H1 (cell line): ENCODE measurements around the gene SPTSSA. TPM values are rescaled to one million over a fixed set of nuclear protein-coding genes. Genes with fewer than 3 reads are reported as not detected.

Experiments
- CTCF ChIA-PET: fragments of 300-600 bp; sonication (Branson Sonifier 250); formaldehyde crosslinking; loops from one replicate; lab custom pipeline; 2021; ENCODE audit not compliant: partially characterized antibody; lab: Charles Lee
- POLR2A ChIA-PET: fragments of 300-600 bp; sonication (Branson Sonifier 250); formaldehyde crosslinking; loops from one replicate; lab custom pipeline; 2021; ENCODE audit warnings: inconsistent platforms; ENCODE audit not compliant: partially characterized antibody; lab: Charles Lee
- DNase-seq, 2 experiments: peaks; one replicate each; pipeline versions ENCODE4 v3.0.0 to v3.0.0-alpha.2; 2010 to 2022; ENCODE audit warnings: low spot score in 2 of 2, low read depth in 1 of 2, mixed read lengths in 1 of 2
- FAIRE-seq: peaks from 2 replicates; lab custom pipeline; 2011; peaks lifted over from hg19 to GRCh38; lab: Jason Lieb, UNC
- H2AFZ ChIP-seq: 2 replicates; pipeline ENCODE4 v1.8.1; 2012; ENCODE audit warnings: low read length, inconsistent platforms
- H2AK5ac ChIP-seq: 2 replicates; pipeline ENCODE4 v1.6.1; 2013; ENCODE audit warnings: low read depth, low read length
- H2BK120ac ChIP-seq: replicated peaks from 2 replicates; pipeline ENCODE3; 2013; ENCODE audit warnings: low read depth, low read length, inconsistent platforms
- H2BK12ac ChIP-seq: 2 replicates; pipeline ENCODE4 v1.6.1; 2013; ENCODE audit warnings: low read depth, low read length
- H2BK15ac ChIP-seq: 2 replicates; pipeline ENCODE4 v1.6.1; 2013; ENCODE audit warnings: low read length
- H2BK20ac ChIP-seq: 2 replicates; pipeline ENCODE4 v1.6.1; 2013; ENCODE audit warnings: low read length
- H2BK5ac ChIP-seq: 2 replicates; pipeline ENCODE4 v1.6.1; 2013; ENCODE audit warnings: low read depth, low read length
- H3K14ac ChIP-seq: 2 replicates; pipeline ENCODE4 v1.6.1; 2013; ENCODE audit warnings: inconsistent platforms; ENCODE audit not compliant: insufficient read length
- H3K18ac ChIP-seq: 2 replicates; pipeline ENCODE4 v1.6.1; 2013; ENCODE audit warnings: low read length; ENCODE audit errors: extremely low read depth
- H3K23ac ChIP-seq: 2 replicates; pipeline ENCODE4 v1.6.1; 2013; ENCODE audit warnings: inconsistent platforms; ENCODE audit not compliant: insufficient read length
- H3K23me2 ChIP-seq: 2 replicates; pipeline ENCODE4 v1.6.1; 2013; ENCODE audit warnings: low read depth, low read length
- H3K27ac ChIP-seq: 2 replicates; pipeline ENCODE4 v1.6.1; 2011; ENCODE audit warnings: low read depth, low read length, inconsistent platforms
- H3K27me3 ChIP-seq, 4 experiments: replicated peaks in 1 of 4; 1 replicate in 1 of 4; 2 replicates in 3 of 4; pipeline versions ENCODE4 v1.6.1 to v1.8.1; 2011 to 2013; ENCODE audit warnings: low read length in 3 of 4, mild to moderate bottlenecking in 3 of 4, inconsistent platforms in 2 of 4, mixed read lengths in 2 of 4, moderate library complexity in 1 of 4; ENCODE audit not compliant: control insufficient read depth in 3 of 4, insufficient read depth in 3 of 4; ENCODE audit errors: extremely low read depth in 1 of 4
- H3K36me3 ChIP-seq, 4 experiments: 2 replicates each; pipeline versions ENCODE4 v1.6.1 to v1.8.1; 2011 to 2013; ENCODE audit warnings: mild to moderate bottlenecking in 4 of 4, low read length in 3 of 4, moderate library complexity in 2 of 4, control low read depth in 1 of 4, inconsistent platforms in 1 of 4; ENCODE audit not compliant: insufficient read depth in 4 of 4, control insufficient read depth in 2 of 4
- H3K4ac ChIP-seq: replicated peaks from 2 replicates; pipeline ENCODE3; 2013; ENCODE audit warnings: low read length, low read depth, mixed read lengths, inconsistent platforms; ENCODE audit not compliant: insufficient read length
- H3K4me1 ChIP-seq, 4 experiments: replicated peaks in 1 of 4; 1 replicate in 1 of 4; 2 replicates in 3 of 4; pipeline versions ENCODE4 v1.6.1 to v1.8.1; 2011 to 2013; ENCODE audit warnings: low read length in 3 of 4, inconsistent platforms in 2 of 4, mixed read lengths in 1 of 4; ENCODE audit not compliant: insufficient read depth in 4 of 4, control insufficient read depth in 3 of 4
- H3K4me2 ChIP-seq, 2 experiments: 2 replicates each; pipeline versions ENCODE4 v1.6.1 to v1.8.1; 2011 to 2013; ENCODE audit warnings: low read depth in 2 of 2, low read length in 2 of 2, control low read depth in 1 of 2, inconsistent platforms in 1 of 2, mild to moderate bottlenecking in 1 of 2; ENCODE audit not compliant: insufficient read depth in 1 of 2
- H3K4me3 ChIP-seq, 4 experiments: fragments of 200-600, 300-600 bp in 1 of 4; sonication (generic), shearing (Covaris generic), sonication (Bioruptor Twin) in 1 of 4; 2 replicates each; pipeline versions ENCODE4 v1.5.1 to v1.8.1; 2011 to 2016; ENCODE audit warnings: low read length in 4 of 4, low read depth in 3 of 4, control low read depth in 2 of 4, inconsistent platforms in 2 of 4, mild to moderate bottlenecking in 2 of 4, mixed read lengths in 1 of 4, moderate library complexity in 1 of 4; ENCODE audit not compliant: insufficient read depth in 2 of 4; ENCODE audit errors: extremely low read depth in 1 of 4
- H3K56ac ChIP-seq: replicated peaks from 2 replicates; pipeline ENCODE3; 2013; ENCODE audit warnings: low read depth, mild to moderate bottlenecking, mixed read lengths, low read length, inconsistent platforms; ENCODE audit not compliant: insufficient read length
- H3K79me1 ChIP-seq: 2 replicates; pipeline ENCODE4 v1.6.1; 2013; ENCODE audit warnings: low read depth, low read length, control low read depth
- H3K79me2 ChIP-seq, 2 experiments: 2 replicates each; pipeline versions ENCODE4 v1.6.1 to v1.8.1; 2012 to 2013; ENCODE audit warnings: low read length in 2 of 2, mild to moderate bottlenecking in 2 of 2, inconsistent platforms in 1 of 2; ENCODE audit not compliant: insufficient read depth in 2 of 2, control insufficient read depth in 1 of 2
- H3K9ac ChIP-seq, 4 experiments: replicated peaks in 1 of 4; 1 replicate in 1 of 4; 2 replicates in 3 of 4; pipeline versions ENCODE4 v1.6.1 to v1.8.1; 2011 to 2013; ENCODE audit warnings: low read depth in 3 of 4, low read length in 3 of 4, control low read depth in 2 of 4, mild to moderate bottlenecking in 2 of 4, moderate library complexity in 2 of 4, inconsistent platforms in 1 of 4; ENCODE audit errors: extremely low read depth in 1 of 4
- H3K9me3 ChIP-seq, 2 experiments: 2 replicates each; pipeline versions ENCODE4 v1.6.1 to v1.8.1; 2012 to 2013; ENCODE audit warnings: mild to moderate bottlenecking in 2 of 2, moderate library complexity in 2 of 2, control low read depth in 1 of 2, inconsistent platforms in 1 of 2, low read depth in 1 of 2, low read length in 1 of 2, mixed read lengths in 1 of 2; ENCODE audit not compliant: insufficient read depth in 2 of 2
- H4K20me1 ChIP-seq, 2 experiments: replicated peaks in 1 of 2; 2 replicates each; pipeline versions ENCODE3 to v1.8.1; 2011 to 2013; ENCODE audit warnings: inconsistent platforms in 2 of 2, low read length in 2 of 2, mild to moderate bottlenecking in 1 of 2; ENCODE audit not compliant: insufficient read depth in 2 of 2, control insufficient read depth in 1 of 2
- H4K5ac ChIP-seq: 2 replicates; pipeline ENCODE4 v1.6.1; 2013; ENCODE audit warnings: low read length, low read depth, mixed read lengths, inconsistent platforms; ENCODE audit not compliant: insufficient read length
- H4K8ac ChIP-seq: 2 replicates; pipeline ENCODE4 v1.8.0; 2013; ENCODE audit warnings: mild to moderate bottlenecking, moderate library complexity, low read length, inconsistent platforms; ENCODE audit not compliant: insufficient read depth; ENCODE audit errors: extremely low read depth
- H4K91ac ChIP-seq: replicated peaks from 2 replicates; pipeline ENCODE3; 2013; ENCODE audit warnings: low read length, mixed read lengths, inconsistent platforms; ENCODE audit not compliant: insufficient read length
- ASH2L ChIP-seq: fragments of 200-600, 300-600 bp; sonication (generic); IDR thresholded peaks from one replicate; pipeline ENCODE4 v1.7.1; 2017; ENCODE audit warnings: low read length
- CREB1 ChIP-seq: IDR thresholded peaks from 2 replicates; pipeline ENCODE4 v1.6.1; 2012; ENCODE audit warnings: inconsistent platforms
- GTF2F1 ChIP-seq: IDR thresholded peaks from 2 replicates; pipeline ENCODE4 v1.6.1; 2012; ENCODE audit warnings: low read depth, low read length, improper control_type of control experiment, borderline replicate concordance
- POLR2AphosphoS5 ChIP-seq: IDR thresholded peaks from 2 replicates; pipeline ENCODE4 v1.6.1; 2011; ENCODE audit warnings: low read depth, low read length
- POU5F1 ChIP-seq: IDR thresholded peaks from 2 replicates; pipeline ENCODE4 v1.6.1; 2011; ENCODE audit warnings: low read depth, mild to moderate bottlenecking, low read length, moderate library complexity
- SIRT6 ChIP-seq: IDR thresholded peaks from one replicate; pipeline ENCODE4 v1.7.1; 2012; ENCODE audit warnings: low read length, inconsistent platforms
- SP4 ChIP-seq: IDR thresholded peaks from 2 replicates; pipeline ENCODE4 v1.6.1; 2012; ENCODE audit warnings: low read length, inconsistent platforms
- WGBS, 2 experiments: shearing (Covaris generic) in 1 of 2; methylation state at CpG; one replicate each; pipeline versions ENCODE4 v1.1.6 to v1.1.7; 2013 to 2015; ENCODE audit warnings: low lambda C conversion rate in 2 of 2, mixed read lengths in 2 of 2, inconsistent platforms in 1 of 2, low coverage in 1 of 2, missing lambda C conversion rate in 1 of 2; ENCODE audit not compliant: insufficient replicate concordance in 2 of 2, insufficient coverage in 1 of 2, insufficient read length in 1 of 2; ENCODE audit errors: extremely low coverage in 1 of 2, missing lambda C conversion rate in 1 of 2; 5-methylcytosine and 5-hydroxymethylcytosine counted together
- polyA plus RNA-seq, 7 experiments: library from polyadenylated mRNA; depleted of rRNA in 3 of 7; stranded (reverse) in 5 of 7; unstranded in 2 of 7; fragments of >200 nt in 5 of 7; fragments of 200-250 nt in 2 of 7; gene quantifications; 1 replicate in 5 of 7; 2 replicates in 1 of 7; 4 replicates in 1 of 7; pipeline versions ENCODE4 v1.2.1 to v1.2.3, GENCODE V29; 2011 to 2013; ENCODE audit warnings: missing spikeins in 2 of 7, mixed read lengths in 2 of 7
- total RNA-seq: library from RNA; stranded (reverse); fragmentation: NEBNext Ultra II Directional; extraction: Animal tissue kit (Norgen Biotek cat#: 25700); gene quantifications from 2 replicates; pipeline ENCODE4 v1.2.1, GENCODE V29; 2021

The SPTSSA gene
- total and polyA plus RNA-seq, 2 of the 8 experiments (the other 6 are each of a cell fraction or from before 2014, with no cell fraction given): 24.9 to 28.5 TPM

GRCh38 chr14:34425095-34425851 lies 36.8 kb downstream of the SPTSSA start:
- CTCF ChIA-PET: interaction anchor here (0.7 to 2.5 kb wide), 4 partner anchors 12 to 102 kb away, joined by 3 to 18 read pairs (median 4); no protein-coding TSS in a partner anchor
- Histone ChIP-seq H4K20me1 (no peaks in the 10 kb centered on the region), H2BK15ac (no peak overlapping the region), H2BK20ac (no peak overlapping the region), H3K14ac (no peak overlapping the region), H3K9ac (no peak overlapping the region), H3K18ac (no peak overlapping the region), H2BK5ac (no peak overlapping the region), H4K8ac (no peak overlapping the region), H3K56ac (no peak overlapping the region), H3K4ac (no peak overlapping the region), H3K9me3 (no peaks in the 10 kb centered on the region), H2AFZ (no peak overlapping the region), H2AK5ac (no peak overlapping the region), H3K23me2 (no peaks in the 10 kb centered on the region), H4K5ac (no peak overlapping the region), H3K36me3 (no peaks in the 10 kb centered on the region), H3K27ac (no peak overlapping the region), H3K4me1 (no peaks in the 10 kb centered on the region), H3K23ac (no peak overlapping the region), H4K91ac (no peak overlapping the region), H3K27me3 (no peaks in the 10 kb centered on the region), H3K4me2 (no peak overlapping the region), H2BK120ac (no peak overlapping the region), H3K79me1 (no peaks in the 10 kb centered on the region), H3K4me3 (no peak overlapping the region), H2BK12ac (no peak overlapping the region), H3K79me2 (no peaks in the 10 kb centered on the region)
- no peak for TF ChIP-seq ASH2L
- TF ChIP-seq GTF2F1: no peak
- no peak for TF ChIP-seq CREB1
- TF ChIP-seq SIRT6: no peak
- no peak for TF ChIP-seq POLR2AphosphoS5
- TF ChIP-seq SP4: no peak
- TF ChIP-seq POU5F1: no peak
- POLR2A ChIA-PET: interaction anchor here (0.6 to 1.1 kb wide), 2 partner anchors 37 to 1734 kb away, joined by 3 to 4 read pairs; partner anchors contain the start of gene SPTSSA
- no peak for DNase-seq
- 87% methylated on average over 5 of the region's 5 CpGs; no CpG with 5 or more reads in 1 of the 2 experiments for WGBS, 2 experiments
- no peak for FAIRE-seq
